ENCODE measurements around the gene GPATCH2L. TPM values are rescaled to one million over a fixed set of nuclear protein-coding genes. Genes with fewer than 3 reads are reported as not detected.

Gene GPATCH2L
- total RNA-seq, 4 donors from 2014 or later, result 40.8 to 170 (median 84.8) TPM

- DNase-seq, result no peak
- Histone ChIP-seq H3K9me3 (no peaks in the 10 kb centered on the region), H3K27ac (no peak overlapping the region), H3K4me3 (replicated peaks in 1 of 3) (no peak overlapping the region), H3K4me1 (no peaks in the 10 kb centered on the region), H3K36me3 (no peaks in the 10 kb centered on the region), H3K27me3 (no peaks in the 10 kb centered on the region)
- TF ChIP-seq POLR2A (IDR thresholded peaks at IDR 0.05) (no peak), CTCF (IDR thresholded peaks at IDR 0.05) (no peak)
- intact Hi-C loops (cut with DNase I), result no loop called here
These were observed 4.7 kb upstream of the GPATCH2L start for GRCh38 chr14:76146976-76147375.

GRCh38 chr14:76149196-76149595 is 2.5 kb upstream of the GPATCH2L start:
- WGBS, 2 donors, result 88 to 93% methylated on average over 2 of the region's 2 CpGs
- DNase-seq, result no peak
- H3K27ac ChIP-seq, result no peak overlapping the region
- H3K9me3 ChIP-seq, result no peaks in the 10 kb centered on the region
- intact Hi-C loops (cut with DNase I), result no loop called here
- H3K27me3 ChIP-seq, result no peaks in the 10 kb centered on the region
- H3K4me1 ChIP-seq, result peaks cover 17% of the 10 kb centered on the region in 2 donors
- no peak for TF ChIP-seq CTCF (IDR thresholded peaks at IDR 0.05)
- no peak for TF ChIP-seq POLR2A (IDR thresholded peaks at IDR 0.05)
- no peak overlapping the region for H3K4me3 ChIP-seq (replicated peaks in 1 of 3)
- no peaks in the 10 kb centered on the region for H3K36me3 ChIP-seq

GRCh38 chr14:76152333-76152681 is 585 bp downstream of the GPATCH2L start:
- 0 to 1% methylated on average over 17 of the region's 17 CpGs for WGBS, 2 donors
- Histone ChIP-seq H3K27ac (peak overlapping the region in 2 of 3 donors; percentile 41 to 80), H3K36me3 (peaks cover 0 to 6% of the 10 kb centered on the region in 2 donors), H3K27me3 (no peaks in the 10 kb centered on the region), H3K4me1 (peaks cover 38 to 43% of the 10 kb centered on the region in 2 donors), H3K4me3 (replicated peaks in 1 of 3) (peak overlapping the region; percentile 73 to 83 (median 74)), H3K9me3 (no peaks in the 10 kb centered on the region)
- peak; percentile 44 to 50 for DNase-seq
- no peak for TF ChIP-seq CTCF (IDR thresholded peaks at IDR 0.05)
- TF ChIP-seq POLR2A (IDR thresholded peaks at IDR 0.05), result no peak
- intact Hi-C loops (cut with DNase I), result no loop called here

- Histone ChIP-seq H3K27ac (no peak overlapping the region), H3K4me3 (replicated peaks in 1 of 3) (no peak overlapping the region), H3K36me3 (peaks cover 0 to 6% of the 10 kb centered on the region in 2 donors), H3K9me3 (no peaks in the 10 kb centered on the region), H3K27me3 (no peaks in the 10 kb centered on the region), H3K4me1 (peaks cover 38 to 48% of the 10 kb centered on the region in 2 donors)
- WGBS, 2 donors, result 74 to 84% methylated on average over 1 of the region's 1 CpG
- no peak for DNase-seq
- TF ChIP-seq CTCF (IDR thresholded peaks at IDR 0.05) (no peak), POLR2A (IDR thresholded peaks at IDR 0.05) (no peak)
- intact Hi-C loops (cut with DNase I), result no loop called here
These were observed 2.2 kb downstream of the GPATCH2L start for GRCh38 chr14:76153919-76154318.

- TF ChIP-seq POLR2A (IDR thresholded peaks at IDR 0.05) (no peak), CTCF (IDR thresholded peaks at IDR 0.05) (no peak)
- intact Hi-C loops (cut with DNase I), result no loop called here
- H3K27ac ChIP-seq, result no peak overlapping the region
- peaks cover 6 to 10% of the 10 kb centered on the region in 2 donors for H3K36me3 ChIP-seq
- 87 to 93% methylated on average over 8 to 11 of the region's 11 CpGs for WGBS, 2 donors
- no peaks in the 10 kb centered on the region for H3K27me3 ChIP-seq
- no peak overlapping the region for H3K4me3 ChIP-seq (replicated peaks in 1 of 3)
- peaks cover 38 to 48% of the 10 kb centered on the region in 2 donors for H3K4me1 ChIP-seq
- no peaks in the 10 kb centered on the region for H3K9me3 ChIP-seq
- no peak for DNase-seq
These were observed 2.9 kb downstream of the GPATCH2L start for GRCh38 chr14:76154539-76155126.

Measured in thyroid gland (tissue), 4 donors.